MM.1S (cell line): ENCODE results near the gene ZNF79.

Experiments used
- DNase-seq: peaks from one replicate; pipeline ENCODE4 v3.0.0-alpha.2; 2015
- H2AFZ ChIP-seq: fragments of 300-600 bp; sonication (generic); 2 replicates; pipeline ENCODE4 v1.6.0; 2016; ENCODE audit warnings: antibody characterized with exemption, low read length
- H3F3A ChIP-seq: fragments of 300-600 bp; sonication (generic); 2 replicates; pipeline ENCODE4 v1.6.1; 2016; ENCODE audit warnings: mild to moderate bottlenecking, antibody characterized with exemption, low read length, moderate library complexity, mixed read lengths; ENCODE audit not compliant: insufficient read depth
- H3K27ac ChIP-seq: fragments of 300-600 bp; sonication (generic); 2 replicates; pipeline ENCODE4 v1.5.1; 2016; ENCODE audit warnings: mild to moderate bottlenecking, low read length
- H3K27me3 ChIP-seq: fragments of 300-600 bp; sonication (generic); replicated peaks from 2 replicates; pipeline ENCODE4 v1.6.0; 2016; ENCODE audit warnings: low read length; ENCODE audit not compliant: insufficient read depth
- H3K36me3 ChIP-seq: fragments of 300-600 bp; sonication (generic); replicated peaks from 2 replicates; pipeline ENCODE4 v1.6.1; 2016; ENCODE audit warnings: mild to moderate bottlenecking, low read length, mixed read lengths; ENCODE audit not compliant: insufficient read depth
- H3K4me1 ChIP-seq: fragments of 300-600 bp; sonication (generic); 2 replicates; pipeline ENCODE4 v1.6.1; 2016; ENCODE audit warnings: low read length, mixed read lengths
- H3K4me2 ChIP-seq: fragments of 300-600 bp; sonication (generic); 2 replicates; pipeline ENCODE4 v1.6.0; 2016; ENCODE audit warnings: low read depth, low read length
- H3K4me3 ChIP-seq: fragments of 300-600 bp; sonication (generic); 2 replicates; pipeline ENCODE4 v1.5.1; 2016; ENCODE audit warnings: low read length, mixed read lengths
- H3K79me2 ChIP-seq: fragments of 300-600 bp; sonication (generic); 2 replicates; pipeline ENCODE4 v1.6.1; 2016; ENCODE audit warnings: mixed run types, low read length, mixed read lengths
- H3K9ac ChIP-seq: fragments of 300-600 bp; sonication (generic); 2 replicates; pipeline ENCODE4 v1.6.1; 2016; ENCODE audit warnings: low read length, mixed read lengths
- H3K9me2 ChIP-seq: fragments of 300-600 bp; sonication (generic); replicated peaks from 2 replicates; pipeline ENCODE4 v1.6.1; 2016; ENCODE audit warnings: mild to moderate bottlenecking, low read length, mixed read lengths; ENCODE audit not compliant: insufficient read depth
- H3K9me3 ChIP-seq: fragments of 300-600 bp; sonication (generic); replicated peaks from 2 replicates; pipeline ENCODE4 v1.6.1; 2016; ENCODE audit warnings: mild to moderate bottlenecking, low read length, mixed read lengths; ENCODE audit not compliant: insufficient read depth
- H4K20me1 ChIP-seq: fragments of 300-600 bp; sonication (generic); 2 replicates; pipeline ENCODE4 v1.6.1; 2016; ENCODE audit warnings: mild to moderate bottlenecking, low read length, moderate library complexity, mixed read lengths; ENCODE audit not compliant: insufficient read depth
- EZH2 ChIP-seq: fragments of 300-600 bp; sonication (generic); optimal IDR thresholded peaks from 2 replicates; pipeline ENCODE3; 2017; ENCODE audit warnings: low read depth, mild to moderate bottlenecking, antibody characterized with exemption, low read length, mixed read lengths
- EZH2phosphoT487 ChIP-seq: fragments of 300-600 bp; sonication (generic); IDR thresholded peaks from 2 replicates; pipeline ENCODE4 v1.6.1; 2018; ENCODE audit warnings: antibody characterized with exemption, low read length
- TF ChIP-seq, protein P1 (sequence below): fragments of 300-600 bp; sonication (generic); IDR thresholded peaks from 2 replicates; pipeline ENCODE4 v1.5.1; 2016; ENCODE audit warnings: antibody characterized with exemption, low read length, mixed read lengths

ZNF79 gene

DNA sequence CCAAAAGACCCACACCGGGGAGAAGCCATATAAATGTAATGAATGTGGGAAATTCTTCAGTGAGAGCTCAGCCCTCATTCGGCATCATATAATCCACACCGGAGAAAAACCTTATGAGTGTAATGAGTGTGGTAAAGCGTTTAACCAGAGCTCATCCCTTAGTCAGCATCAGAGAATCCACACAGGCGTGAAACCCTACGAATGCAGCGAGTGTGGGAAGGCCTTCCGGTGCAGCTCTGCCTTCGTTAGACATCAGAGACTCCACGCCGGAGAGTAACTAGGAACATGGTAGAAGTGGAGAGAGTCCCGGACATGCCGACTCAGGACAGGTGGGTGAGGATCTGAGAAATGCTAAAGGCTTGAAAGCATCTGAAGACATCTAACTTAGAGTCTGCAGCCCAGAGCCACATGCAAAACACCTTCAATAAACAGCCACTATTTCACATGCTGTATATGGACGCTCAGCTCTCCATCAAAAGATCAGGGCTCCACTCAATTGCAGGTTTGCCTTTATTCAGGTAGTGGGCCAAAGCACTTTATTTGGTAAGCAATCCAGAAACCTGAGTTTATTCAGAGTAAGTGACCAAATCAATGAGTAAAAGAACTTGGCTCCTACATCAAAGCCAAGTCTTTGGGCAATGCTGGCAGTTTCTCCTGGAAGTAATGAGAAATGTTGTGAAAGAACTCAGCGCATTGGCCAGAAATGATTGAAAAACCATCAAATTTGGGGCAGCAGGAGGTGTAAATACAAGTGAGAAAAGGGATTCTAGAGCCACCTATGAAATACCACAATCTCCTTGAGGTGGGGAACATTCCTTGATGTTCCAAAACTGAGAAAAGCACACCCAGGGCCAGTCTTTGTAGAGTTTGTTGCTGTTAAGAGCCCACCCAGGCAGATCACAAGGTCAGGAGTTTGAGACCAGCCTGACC, 21.0 kb downstream of the ZNF79 start:
- TF ChIP-seq EZH2phosphoT487 (no peak), EZH2 (no peak)
- TF ChIP-seq, protein P1, sequence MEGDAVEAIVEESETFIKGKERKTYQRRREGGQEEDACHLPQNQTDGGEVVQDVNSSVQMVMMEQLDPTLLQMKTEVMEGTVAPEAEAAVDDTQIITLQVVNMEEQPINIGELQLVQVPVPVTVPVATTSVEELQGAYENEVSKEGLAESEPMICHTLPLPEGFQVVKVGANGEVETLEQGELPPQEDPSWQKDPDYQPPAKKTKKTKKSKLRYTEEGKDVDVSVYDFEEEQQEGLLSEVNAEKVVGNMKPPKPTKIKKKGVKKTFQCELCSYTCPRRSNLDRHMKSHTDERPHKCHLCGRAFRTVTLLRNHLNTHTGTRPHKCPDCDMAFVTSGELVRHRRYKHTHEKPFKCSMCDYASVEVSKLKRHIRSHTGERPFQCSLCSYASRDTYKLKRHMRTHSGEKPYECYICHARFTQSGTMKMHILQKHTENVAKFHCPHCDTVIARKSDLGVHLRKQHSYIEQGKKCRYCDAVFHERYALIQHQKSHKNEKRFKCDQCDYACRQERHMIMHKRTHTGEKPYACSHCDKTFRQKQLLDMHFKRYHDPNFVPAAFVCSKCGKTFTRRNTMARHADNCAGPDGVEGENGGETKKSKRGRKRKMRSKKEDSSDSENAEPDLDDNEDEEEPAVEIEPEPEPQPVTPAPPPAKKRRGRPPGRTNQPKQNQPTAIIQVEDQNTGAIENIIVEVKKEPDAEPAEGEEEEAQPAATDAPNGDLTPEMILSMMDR: no peak

DNA sequence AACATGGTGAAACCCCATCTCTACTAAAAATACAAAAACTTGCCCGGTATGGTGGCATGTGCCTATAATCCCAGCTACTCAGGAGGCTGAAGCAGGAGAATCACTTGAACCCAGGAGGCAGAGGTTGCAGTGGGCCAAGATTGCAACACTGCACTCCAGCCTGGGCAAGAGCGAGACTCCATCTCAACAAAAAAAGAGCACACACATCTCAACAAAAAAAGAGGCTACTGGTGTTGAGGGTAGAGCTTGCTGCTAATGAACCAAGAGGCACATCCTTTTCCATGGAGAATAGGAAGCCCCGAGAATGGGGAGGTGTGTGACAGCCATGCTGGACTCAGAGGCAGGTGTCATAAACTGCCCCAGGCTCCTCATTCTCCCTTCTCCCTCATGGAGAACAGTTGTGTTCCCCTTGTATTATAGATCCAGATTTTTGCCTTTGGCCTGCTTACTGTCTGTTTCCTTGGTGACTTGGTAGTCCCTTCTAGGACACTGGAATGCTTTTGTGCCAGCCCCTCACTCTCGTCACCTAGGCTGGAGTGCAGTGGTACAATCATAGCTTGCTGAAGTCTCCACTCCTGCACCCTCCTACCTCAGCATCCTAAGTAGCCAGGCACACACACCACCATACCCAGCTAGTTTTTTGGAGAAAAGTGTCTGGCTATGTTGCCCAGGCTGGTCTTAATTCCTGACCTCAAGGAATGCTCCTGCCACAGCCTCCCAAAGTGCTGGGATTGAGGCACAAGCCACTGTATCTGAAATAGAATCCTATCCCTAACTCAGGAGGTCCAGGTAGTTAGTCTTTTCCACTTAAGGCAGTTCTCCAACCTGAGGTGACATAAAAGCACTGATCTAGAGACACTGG, 21.9 kb downstream of the ZNF79 start:
- DNase-seq: no peak
- no peaks in the 10 kb centered on the region for H3K27me3 ChIP-seq
- H3K4me3 ChIP-seq: no peak overlapping the region
- H3K9me2 ChIP-seq: no peaks in the 10 kb centered on the region
- peaks cover 8% of the 10 kb centered on the region for H3K4me1 ChIP-seq
- no peak overlapping the region for H3K9ac ChIP-seq
- H3F3A ChIP-seq: peaks cover 71% of the 10 kb centered on the region
- no peak overlapping the region for H2AFZ ChIP-seq
- peaks cover 39% of the 10 kb centered on the region for H4K20me1 ChIP-seq
- H3K36me3 ChIP-seq: peaks cover 21% of the 10 kb centered on the region
- TF ChIP-seq EZH2: no peak
- no peak for TF ChIP-seq EZH2phosphoT487
- TF ChIP-seq, protein P1: no peak
- peaks cover 36% of the 10 kb centered on the region for H3K79me2 ChIP-seq
- no peak overlapping the region; the same call in 1 of the 2 replicates for H3K27ac ChIP-seq
- H3K9me3 ChIP-seq: no peaks in the 10 kb centered on the region
- H3K4me2 ChIP-seq: no peak overlapping the region

More for the DNA sequence above, 21.0 kb downstream of the ZNF79 start:
- Histone ChIP-seq H3K9ac (no peak overlapping the region), H3K9me3 (no peaks in the 10 kb centered on the region), H3K79me2 (peaks cover 27% of the 10 kb centered on the region), H2AFZ (no peak overlapping the region), H3K36me3 (peaks cover 18% of the 10 kb centered on the region), H3K27ac (no peak overlapping the region; the same call in 1 of the 2 replicates), H3K4me2 (no peak overlapping the region), H3F3A (peaks cover 62% of the 10 kb centered on the region), H3K27me3 (no peaks in the 10 kb centered on the region), H4K20me1 (peaks cover 36% of the 10 kb centered on the region), H3K4me3 (no peak overlapping the region), H3K4me1 (peaks cover 8% of the 10 kb centered on the region), H3K9me2 (no peaks in the 10 kb centered on the region)
- no peak for DNase-seq

DNA sequence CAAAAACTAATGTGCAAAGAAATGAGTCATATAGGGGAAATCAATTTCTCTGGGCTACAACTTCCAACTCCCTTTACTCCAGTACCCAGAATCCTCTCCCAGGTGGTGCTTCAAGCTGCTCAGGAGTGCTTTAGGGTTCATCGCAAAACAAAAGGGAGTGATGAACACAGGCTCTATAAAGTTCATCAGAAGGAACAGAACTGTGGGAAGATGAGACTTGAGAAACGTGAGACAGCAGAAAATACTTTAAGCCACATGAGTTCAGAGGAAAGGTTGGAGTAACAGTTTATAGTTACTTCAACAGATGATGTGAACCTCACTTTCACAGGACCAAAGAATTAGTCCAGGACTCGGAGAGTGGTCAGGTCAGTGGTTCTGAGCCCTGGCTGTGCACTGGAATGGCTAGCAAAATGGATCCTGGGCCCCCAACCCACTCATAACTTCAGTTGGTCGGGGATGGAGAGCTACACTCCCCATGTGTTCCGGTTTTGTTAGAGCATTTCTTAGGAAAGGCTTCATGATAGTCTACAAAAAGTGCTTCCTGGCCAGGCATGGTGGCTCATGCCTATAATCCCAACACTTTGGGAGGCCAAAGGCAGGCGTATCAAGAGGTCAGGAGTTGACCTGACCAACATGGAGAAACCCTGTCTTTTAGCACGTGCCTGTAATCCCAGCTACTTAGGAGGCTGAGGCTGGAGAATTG, 22.7 kb downstream of the ZNF79 start:
- Histone ChIP-seq H3K4me1 (peaks cover 8% of the 10 kb centered on the region), H3K79me2 (peaks cover 42% of the 10 kb centered on the region), H3K9ac (no peak overlapping the region), H4K20me1 (peaks cover 39% of the 10 kb centered on the region), H3F3A (peaks cover 72% of the 10 kb centered on the region), H3K36me3 (peaks cover 21% of the 10 kb centered on the region), H2AFZ (no peak overlapping the region), H3K4me2 (no peak overlapping the region), H3K9me3 (no peaks in the 10 kb centered on the region), H3K27me3 (no peaks in the 10 kb centered on the region), H3K27ac (no peak overlapping the region), H3K9me2 (no peaks in the 10 kb centered on the region), H3K4me3 (no peak overlapping the region)
- DNase-seq: no peak
- no peak for TF ChIP-seq EZH2
- TF ChIP-seq EZH2phosphoT487: no peak
- TF ChIP-seq, protein P1: no peak
